Occipital lobe (tissue), 2 donors: Measurements from ENCODE around the gene THAP11. TPM values are rescaled to one million over a fixed set of nuclear protein-coding genes. Genes with fewer than 3 reads are reported as not detected.

Experiments used
- DNase-seq: peaks from one replicate; lab custom pipeline; 2025; lab: John Stamatoyannopoulos, UW
- total RNA-seq: library from RNA; depleted of rRNA; stranded (reverse); fragments of >200 nt; gene quantifications from one replicate; pipeline ENCODE4 v1.2.3, GENCODE V29; 2014

The THAP11 gene
- total RNA-seq, result 25.3 TPM

GRCh38 chr16:67841816-67842508 is at the start of gene THAP11:
TSS of gene THAP11 (plus strand) at chr16:67842320. CDS start at chr16:67842555, 235 bp downstream.
- DNase-seq, result peak; percentile 87

GRCh38 chr16:67796099-67796718 is 45.9 kb upstream of the THAP11 start:
- DNase-seq, result no peak

DNA sequence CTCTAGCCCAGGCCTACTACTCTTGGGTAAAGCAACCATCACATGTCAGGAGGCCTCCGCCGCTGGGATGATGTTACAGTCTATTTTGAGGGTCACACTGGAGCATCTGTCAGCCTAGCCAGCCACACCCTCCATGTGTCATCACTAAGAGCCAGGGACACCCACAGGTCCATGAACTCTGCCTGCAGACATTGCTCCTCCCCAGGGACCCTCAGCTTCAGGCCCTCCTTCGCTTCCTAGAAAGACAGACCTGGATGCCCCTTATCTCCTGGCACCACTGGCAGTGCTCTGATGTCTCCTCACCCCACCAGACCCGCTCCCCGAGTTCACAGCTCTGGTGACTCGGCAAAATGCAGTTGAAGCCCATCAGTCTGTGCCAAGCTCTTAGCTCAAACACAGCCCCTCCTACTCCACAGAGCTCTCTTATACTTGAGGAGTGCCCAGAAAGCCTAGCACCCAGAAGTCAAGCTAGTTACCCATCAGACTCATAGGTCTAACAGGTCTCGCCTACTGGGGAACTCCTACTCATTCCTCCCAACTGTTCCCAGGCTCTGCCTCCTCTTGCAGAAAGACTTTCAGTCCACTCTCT is 41.7 kb upstream of the THAP11 start:
- no peak for DNase-seq

DNA sequence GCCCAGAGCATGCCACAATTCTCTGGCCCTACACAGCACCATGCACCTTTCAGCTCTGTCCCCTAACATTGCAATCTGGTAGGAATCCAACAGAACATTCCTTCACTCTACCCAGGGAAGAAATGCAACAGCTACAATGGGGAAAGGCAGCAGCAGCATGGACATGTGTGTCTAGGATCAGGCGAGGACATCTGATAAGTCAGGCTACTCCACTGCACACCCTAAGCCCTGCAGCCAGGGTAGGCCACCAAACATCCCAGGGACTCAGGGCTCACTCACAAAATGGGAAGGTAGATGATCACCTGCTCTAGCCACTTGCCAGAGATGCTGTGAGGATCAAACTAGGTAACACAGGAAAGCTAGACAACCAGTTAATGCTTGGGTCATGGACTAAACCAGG is 40.9 kb upstream of the THAP11 start:
- no peak for DNase-seq

DNA sequence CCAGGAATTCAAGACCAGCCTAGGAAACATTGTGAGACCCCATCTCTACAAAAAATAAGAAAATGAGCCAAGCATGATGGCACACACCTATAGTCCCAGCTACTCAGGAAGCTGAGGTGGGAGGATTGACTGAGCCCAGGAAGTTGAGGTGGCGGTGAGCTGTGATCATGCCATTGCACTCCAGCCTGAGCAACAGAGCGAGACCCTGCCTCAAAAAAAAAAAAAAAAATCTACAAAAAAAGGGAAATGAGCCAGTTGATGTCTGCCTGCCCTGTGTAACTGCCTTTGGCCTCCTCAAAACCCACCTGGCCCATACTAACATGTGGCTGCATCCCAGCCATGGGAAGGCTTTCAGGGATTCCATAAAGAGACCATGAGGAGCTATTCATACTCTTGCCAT is 40.2 kb upstream of the THAP11 start:
- DNase-seq, result no peak

DNA sequence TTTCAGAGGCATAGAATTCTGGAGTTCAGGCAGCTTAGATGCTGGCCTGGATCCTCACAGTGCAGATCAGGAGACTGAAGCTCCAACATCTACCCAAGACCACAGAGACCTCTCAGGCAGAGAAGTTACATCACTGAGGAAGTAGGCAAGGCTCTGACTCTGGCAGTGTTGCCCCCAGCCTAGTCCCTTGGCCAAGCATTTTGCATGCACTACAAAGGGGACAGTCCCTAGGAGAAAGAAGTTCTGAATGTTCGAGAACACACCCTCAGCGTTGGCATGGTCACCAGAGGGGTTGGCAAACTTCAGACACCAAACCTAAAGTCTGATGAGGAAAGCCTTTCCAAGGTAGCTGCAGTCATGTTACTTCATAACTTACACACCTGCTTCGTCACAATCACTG is 38.2 kb upstream of the THAP11 start:
- DNase-seq, result no peak

DNA sequence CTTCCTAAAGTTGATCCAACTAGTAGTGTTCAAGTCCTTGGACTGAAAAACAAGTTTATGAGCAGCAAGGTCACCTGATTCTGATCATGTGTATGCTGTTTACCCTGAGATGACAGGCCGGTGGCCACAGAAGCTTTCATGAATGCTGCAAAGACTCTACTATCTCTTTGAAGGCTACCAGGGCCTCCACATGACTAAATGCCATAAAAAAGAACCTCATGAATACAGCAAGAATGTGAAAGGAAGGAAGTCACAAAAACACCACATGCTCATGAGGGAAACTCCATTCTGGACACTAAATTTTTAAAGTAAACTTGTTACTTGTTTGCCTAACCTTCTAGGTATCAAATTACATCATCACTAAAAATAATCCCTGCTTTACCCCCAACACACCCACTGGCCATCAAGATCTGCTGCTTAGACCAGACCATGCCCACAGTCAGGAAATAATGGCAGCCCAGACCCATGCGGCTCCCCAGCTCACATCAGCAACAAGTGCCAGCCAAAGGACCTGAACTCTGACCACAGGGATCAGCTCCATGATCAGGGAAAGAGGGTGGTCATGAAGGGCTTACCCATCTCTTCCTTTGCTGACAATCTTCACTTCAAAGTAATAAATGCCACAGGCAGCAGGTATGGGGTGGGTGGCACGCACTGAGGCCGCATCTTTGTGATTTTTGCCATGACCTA is 37.1 kb upstream of the THAP11 start:
- no peak for DNase-seq

DNA sequence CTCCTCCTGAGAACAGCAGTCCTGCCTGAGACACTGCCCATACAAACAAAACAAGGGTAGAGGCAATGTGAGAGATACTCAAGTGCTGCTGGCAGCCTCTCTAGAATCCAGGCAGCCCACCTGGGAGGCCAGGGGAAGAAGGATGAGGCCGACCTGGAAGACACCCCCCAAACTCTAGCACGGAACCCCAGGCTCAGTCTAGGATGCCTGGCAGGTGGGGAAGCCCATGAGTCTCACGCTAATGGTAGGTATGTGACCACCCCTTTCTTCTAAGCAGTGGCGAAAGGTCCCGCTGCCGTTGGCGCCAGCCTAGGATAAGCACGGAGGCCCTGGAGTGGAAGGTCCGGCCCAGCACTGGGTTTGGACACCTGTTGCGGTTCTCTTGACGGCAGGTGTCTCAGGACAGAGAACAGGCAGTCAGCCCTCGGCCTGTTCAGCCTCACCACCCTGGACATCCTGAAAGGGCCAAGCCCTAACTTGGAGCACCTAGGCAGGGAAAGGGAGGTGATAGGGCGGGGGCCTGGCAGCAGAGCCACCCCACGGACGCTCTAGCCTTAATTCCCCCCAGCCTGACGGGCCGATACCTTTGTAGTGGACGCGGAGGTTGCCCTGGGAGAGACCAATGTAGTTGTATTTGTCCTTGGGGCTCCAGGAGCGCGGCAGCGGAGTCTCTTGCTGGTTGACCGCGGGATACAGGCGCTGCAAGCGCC is 36.2 kb upstream of the THAP11 start:
- DNase-seq, result no peak

DNA sequence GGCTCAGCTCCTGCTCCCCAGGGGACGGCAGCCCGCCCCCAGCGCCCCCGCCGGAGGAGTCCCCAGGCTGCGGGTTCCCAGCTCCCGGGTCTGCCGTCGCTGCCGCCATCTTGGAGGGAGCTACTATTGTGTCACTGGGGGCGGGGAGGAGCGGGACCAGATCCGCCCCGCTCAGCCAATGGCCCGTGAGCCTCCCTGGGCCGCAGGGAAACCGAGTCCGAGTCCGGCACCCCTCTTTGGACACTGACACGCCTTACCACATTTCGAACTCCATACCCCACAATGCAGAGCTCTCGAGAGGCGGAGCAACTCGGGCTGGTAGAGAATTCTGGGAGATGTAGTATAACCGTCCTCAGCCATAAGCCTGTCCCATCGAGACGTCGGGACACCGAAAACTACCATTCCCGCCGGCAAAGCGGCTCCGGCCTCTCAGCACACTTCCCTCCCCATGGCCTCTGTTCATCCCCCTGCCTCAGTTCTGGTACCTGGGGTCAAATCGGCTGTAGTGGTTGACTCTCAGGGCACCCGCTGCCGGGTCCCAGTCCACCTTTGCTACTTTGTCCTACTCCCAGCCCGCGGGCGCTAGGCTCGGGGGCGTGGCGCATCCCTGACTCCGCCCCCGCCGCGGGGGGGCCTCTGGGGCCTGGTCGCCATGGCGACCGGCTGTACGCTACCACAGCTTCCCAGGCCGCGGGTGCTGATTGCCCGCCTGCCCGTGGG is 35.5 kb upstream of the THAP11 start, which contains the start of the genes RANBP10 and TSNAXIP1:
TSS of gene RANBP10 (minus strand) at position 133 of the 720 bp plus-strand sequence. CDS start at position 109, 24 bp downstream.
TSS of gene TSNAXIP1 (plus strand) at position 462 of the 720 bp plus-strand sequence. CDS start 261 bp downstream, outside the sequence.
- peak; percentile 99 for DNase-seq

DNA sequence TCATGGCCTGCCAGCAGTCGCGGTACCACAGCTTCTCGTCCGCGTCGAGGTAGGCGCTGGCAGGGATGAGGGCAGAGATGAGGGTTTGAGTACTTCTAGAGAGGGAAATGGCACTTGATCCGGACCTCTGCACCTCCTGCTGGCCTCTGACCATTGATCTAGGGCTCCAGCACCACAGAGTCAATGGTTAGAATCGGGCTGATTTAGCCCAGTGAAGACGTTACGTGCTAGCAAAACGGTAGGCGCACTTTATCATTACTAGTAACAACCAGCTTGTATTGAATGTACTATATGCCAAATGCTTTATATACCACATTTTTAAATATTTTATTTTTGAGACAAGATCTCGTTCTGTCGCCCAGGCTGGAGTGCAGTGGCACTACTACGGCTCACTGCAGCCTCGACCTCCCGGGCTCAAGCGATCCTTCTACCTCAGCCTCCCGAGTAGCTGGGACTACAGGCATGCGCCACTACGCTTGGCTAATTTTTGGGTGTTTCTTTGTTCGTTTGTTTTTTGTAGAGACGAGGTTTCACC is 34.9 kb upstream of the THAP11 start:
- DNase-seq, result no peak

DNA sequence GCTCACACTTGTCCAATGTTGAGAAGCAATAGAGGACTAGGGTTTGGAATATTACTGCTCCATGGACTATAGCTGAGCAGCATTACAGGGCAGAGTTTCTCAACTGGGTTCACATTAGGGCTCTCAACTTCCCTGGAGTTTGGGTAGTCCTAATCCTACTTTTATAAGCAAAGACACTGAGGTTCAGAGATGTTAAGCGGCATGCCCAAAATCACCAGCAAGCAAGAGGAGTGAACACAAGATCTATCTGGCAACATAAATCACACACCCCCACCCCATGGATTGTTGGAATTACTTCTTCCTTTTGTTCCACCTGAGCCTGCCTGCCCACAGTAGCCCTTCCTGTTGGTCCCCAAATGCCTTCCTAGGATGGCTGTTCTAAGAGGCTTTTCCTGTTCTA is 30.2 kb upstream of the THAP11 start:
- no peak for DNase-seq

- no peak for DNase-seq
Observed at GRCh38 chr16:67814567-67814966, 27.6 kb upstream of the THAP11 start.

GRCh38 chr16:67820608-67821259 is 21.4 kb upstream of the THAP11 start:
- DNase-seq, result no peak

- DNase-seq, result no peak
Observed at GRCh38 chr16:67822511-67822910, 19.6 kb upstream of the THAP11 start.

DNA sequence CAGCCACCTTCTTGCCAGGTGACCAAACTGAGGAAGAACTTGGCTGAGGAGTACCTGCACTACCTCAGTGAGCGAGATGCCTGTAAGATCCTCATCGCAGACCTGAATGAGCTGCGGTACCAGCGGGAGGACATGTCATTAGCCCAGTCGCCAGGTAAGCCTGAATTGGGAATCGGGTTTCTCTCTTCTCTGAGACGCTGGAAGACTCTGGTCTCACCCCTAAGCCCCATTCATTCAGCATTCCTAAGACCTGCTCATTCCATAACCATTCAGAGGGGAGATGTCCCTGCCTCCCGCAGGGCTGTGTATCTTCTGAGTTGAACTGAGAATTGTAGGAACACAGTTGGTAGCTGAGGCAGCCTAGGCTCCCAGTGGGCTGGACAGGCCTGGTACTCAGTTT is 17.0 kb upstream of the THAP11 start:
- no peak for DNase-seq

DNA sequence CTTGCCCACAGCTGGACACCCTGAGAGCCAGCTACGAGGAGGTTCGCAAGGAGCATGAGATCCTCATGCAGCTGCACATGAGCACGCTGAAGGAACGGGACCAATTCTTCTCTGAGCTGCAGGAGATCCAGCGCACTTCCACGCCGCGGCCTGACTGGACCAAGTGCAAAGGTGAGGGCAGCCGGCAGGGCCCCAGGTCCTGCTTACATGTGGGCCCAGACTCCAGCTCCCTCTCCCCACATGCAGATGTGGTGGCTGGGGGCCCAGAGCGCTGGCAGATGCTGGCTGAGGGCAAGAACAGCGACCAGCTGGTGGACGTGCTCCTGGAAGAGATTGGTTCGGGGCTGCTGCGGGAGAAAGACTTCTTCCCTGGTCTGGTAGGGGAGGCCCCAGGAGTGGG is 16.2 kb upstream of the THAP11 start:
- DNase-seq, result no peak

- no peak for DNase-seq
Observed at GRCh38 chr16:67828651-67829050, 13.5 kb upstream of the THAP11 start.

DNA sequence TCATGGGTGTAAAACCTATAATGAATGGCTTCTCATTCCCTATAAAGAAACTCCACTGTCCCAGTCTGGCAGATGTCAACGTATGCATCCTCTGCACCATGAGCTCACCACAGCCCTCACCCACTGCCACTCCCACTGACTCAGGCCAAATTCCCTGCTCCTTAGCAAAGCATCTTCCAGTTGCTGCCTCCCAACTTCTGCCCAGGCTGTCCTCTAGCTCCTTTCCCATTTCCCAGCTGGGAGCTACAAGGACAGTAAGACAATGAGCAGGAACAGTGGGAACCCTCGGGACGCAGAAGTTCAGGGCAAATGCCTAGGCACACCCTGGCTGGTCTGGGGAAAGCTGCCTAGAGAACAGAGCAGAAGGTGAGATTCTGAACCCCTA is 9.1 kb upstream of the THAP11 start:
- DNase-seq, result no peak

DNA sequence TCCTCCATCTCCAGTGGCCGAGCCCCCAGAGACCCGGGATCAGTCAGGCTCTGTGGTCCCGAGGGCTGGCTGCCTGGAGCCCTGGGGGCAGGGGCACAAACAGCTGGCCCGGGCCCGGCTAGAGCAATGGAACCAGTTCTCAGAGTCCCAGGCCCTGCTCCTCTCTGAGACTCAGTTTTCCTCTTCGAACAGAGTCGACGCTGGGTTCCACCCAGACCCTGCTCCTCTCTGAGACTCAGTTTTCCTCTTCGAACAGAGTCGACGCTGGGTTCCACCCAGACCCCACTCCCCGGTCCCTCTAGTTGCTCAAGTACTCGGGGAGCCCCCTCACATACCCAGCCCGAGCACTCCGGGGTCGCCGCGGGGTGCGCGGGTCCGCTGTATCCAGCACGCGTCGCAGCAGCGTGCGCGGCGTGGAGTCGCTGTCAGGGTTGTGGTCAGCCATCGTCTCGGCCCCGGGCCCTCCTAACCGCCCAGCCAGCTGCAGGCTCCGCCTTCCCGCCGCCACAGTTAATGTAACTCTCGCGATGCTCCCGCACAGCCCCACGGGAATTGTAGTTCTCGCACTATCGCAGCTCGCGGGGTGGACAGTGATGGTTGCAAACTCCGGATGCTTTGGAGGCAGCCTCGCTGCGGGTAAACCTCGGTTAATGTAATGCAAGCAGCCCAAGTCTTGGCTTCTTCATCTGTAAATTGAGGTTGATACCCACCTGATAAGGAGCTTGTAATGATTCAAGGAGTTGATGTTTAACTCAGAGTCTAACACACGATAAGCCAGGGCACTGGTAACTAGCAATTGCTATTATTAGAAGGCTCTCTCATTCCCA is 8.5 kb upstream of the THAP11 start:
- peak; percentile 87 for DNase-seq
